SK-N-SH (cell line): ENCODE results near the gene KCNA5. TPM values are rescaled to one million over a fixed set of nuclear protein-coding genes. Genes with fewer than 3 reads are reported as not detected.
A peak's percentile ranks its signal among the peaks of the same experiment; 100 is the strongest.

Experiments used
- CTCF ChIA-PET: fragments of 300-600, 350-600 bp; formaldehyde crosslinking; extraction: SDS; loops from one replicate; lab custom pipeline; 2021; lab: Yijun Ruan, JAX
- POLR2A ChIA-PET: fragments of 350-600 bp; sonication (Branson Sonifier 250); formaldehyde crosslinking; extraction: SDS; loops from one replicate; lab custom pipeline; 2020; ENCODE audit warnings: antibody characterized with exemption, inconsistent platforms; lab: Yijun Ruan, JAX
- DNase-seq: peaks from one replicate; pipeline ENCODE4 v3.0.0; 2012
- H2AFZ ChIP-seq: fragments of 200-600 bp; sonication (generic); 2 replicates; pipeline ENCODE4 v1.8.1; 2016; ENCODE audit warnings: antibody characterized with exemption, mild to moderate bottlenecking, low read depth
- H3F3A ChIP-seq: fragments of 200-600 bp; sonication (generic); replicated peaks from 2 replicates; pipeline ENCODE3; 2016; ENCODE audit warnings: antibody characterized with exemption, mild to moderate bottlenecking; ENCODE audit not compliant: insufficient read depth
- H3K27ac ChIP-seq, 2 experiments: fragments of 200-500 bp in 1 of 2; fragments of 200-600 bp in 1 of 2; sonication (Bioruptor generic) in 1 of 2; sonication (generic), shearing (Covaris generic) in 1 of 2; 2 replicates each; pipeline versions ENCODE4 v1.5.1 to v1.6.1; 2014 to 2016; ENCODE audit warnings: low read depth in 2 of 2, inconsistent platforms in 1 of 2, low read length in 1 of 2, mild to moderate bottlenecking in 1 of 2, mixed read lengths in 1 of 2
- H3K27me3 ChIP-seq: fragments of 200-600 bp; sonication (generic), shearing (Covaris generic); 2 replicates; pipeline ENCODE4 v1.6.1; 2016; ENCODE audit warnings: mixed run types; ENCODE audit not compliant: insufficient read depth
- H3K36me3 ChIP-seq, 2 experiments: fragments of 200-500 bp in 1 of 2; fragments of 200-600 bp in 1 of 2; sonication (Bioruptor generic) in 1 of 2; sonication (generic) in 1 of 2; replicated peaks in 1 of 2; 2 replicates each; pipeline versions ENCODE3 to v1.5.1; 2014 to 2016; ENCODE audit warnings: low read length in 1 of 2, mild to moderate bottlenecking in 1 of 2; ENCODE audit not compliant: insufficient read depth in 2 of 2, control insufficient read depth in 1 of 2
- H3K4me1 ChIP-seq, 2 experiments: fragments of 200-500 bp in 1 of 2; fragments of 200-600 bp in 1 of 2; sonication (Bioruptor generic) in 1 of 2; sonication (generic), shearing (Covaris generic) in 1 of 2; 2 replicates each; pipeline versions ENCODE4 v1.5.1 to v1.6.1; 2014 to 2016; ENCODE audit warnings: low read depth in 1 of 2, low read length in 1 of 2, mixed run types in 1 of 2; ENCODE audit not compliant: insufficient read depth in 2 of 2, control insufficient read depth in 1 of 2
- H3K4me2 ChIP-seq: fragments of 200-600 bp; sonication (generic), shearing (Covaris generic); 2 replicates; pipeline ENCODE4 v1.6.1; 2017; ENCODE audit warnings: mixed run types
- H3K4me3 ChIP-seq, 2 experiments: fragments of 200-500 bp in 1 of 2; fragments of 200-600 bp in 1 of 2; sonication (Bioruptor generic) in 1 of 2; sonication (generic), shearing (Covaris generic) in 1 of 2; 2 replicates each; pipeline versions ENCODE4 v1.5.1 to v1.8.1; 2014 to 2016; ENCODE audit warnings: low read depth in 2 of 2, inconsistent platforms in 1 of 2, low read length in 1 of 2, mild to moderate bottlenecking in 1 of 2, mixed read lengths in 1 of 2, moderate library complexity in 1 of 2
- H3K79me2 ChIP-seq: fragments of 200-600 bp; sonication (generic); 2 replicates; pipeline ENCODE4 v1.8.1; 2017; ENCODE audit warnings: mild to moderate bottlenecking; ENCODE audit not compliant: insufficient read depth
- H3K9ac ChIP-seq: fragments of 200-600 bp; sonication (generic); 2 replicates; pipeline ENCODE4 v1.6.1; 2017; ENCODE audit warnings: mixed run types
- H3K9me2 ChIP-seq: fragments of 200-600 bp; sonication (generic); 2 replicates; pipeline ENCODE4 v1.6.1; 2017; ENCODE audit warnings: mixed run types
- H3K9me3 ChIP-seq: fragments of 200-600 bp; sonication (generic); 2 replicates; pipeline ENCODE4 v1.6.1; 2017; ENCODE audit warnings: mixed run types, mild to moderate bottlenecking, moderate library complexity
- H4K20me1 ChIP-seq: fragments of 200-600 bp; sonication (generic); 2 replicates; pipeline ENCODE4 v1.6.1; 2017; ENCODE audit warnings: mild to moderate bottlenecking, mixed run types; ENCODE audit not compliant: insufficient read depth
- CHD2 ChIP-seq: fragments of 150-350 bp; IDR thresholded peaks from 2 replicates; pipeline ENCODE4 v1.6.1; 2018; ENCODE audit warnings: low read length; ENCODE audit not compliant: partially characterized antibody
- ELF1 ChIP-seq: IDR thresholded peaks from 2 replicates; pipeline ENCODE4 v1.4.0; 2012
- EZH2phosphoT487 ChIP-seq: fragments of 200-600 bp; sonication (generic); IDR thresholded peaks from 2 replicates; pipeline ENCODE4 v1.6.1; 2017; ENCODE audit warnings: low read depth, mixed run types, mild to moderate bottlenecking, antibody characterized with exemption, moderate library complexity, borderline replicate concordance
- FOSL2 ChIP-seq: IDR thresholded peaks from 2 replicates; pipeline ENCODE4 v1.4.0; 2012; ENCODE audit warnings: low read depth, mild to moderate bottlenecking, moderate library complexity, borderline replicate concordance
- GABPA ChIP-seq: IDR thresholded peaks from 2 replicates; pipeline ENCODE4 v1.4.0; 2012; ENCODE audit warnings: low read depth, mild to moderate bottlenecking
- GATA2 ChIP-seq: sonication (generic); formaldehyde crosslinking; IDR thresholded peaks from 2 replicates; pipeline ENCODE4 v1.5.0; 2020; ENCODE audit warnings: mild to moderate bottlenecking, missing genetic modification reagents
- JUND ChIP-seq: IDR thresholded peaks from 2 replicates; pipeline ENCODE4 v1.4.0; 2012
- MEF2A ChIP-seq: IDR thresholded peaks from 2 replicates; pipeline ENCODE4 v1.4.0; 2012; ENCODE audit warnings: low read depth, borderline replicate concordance
- MXI1 ChIP-seq: IDR thresholded peaks from 2 replicates; pipeline ENCODE4 v1.6.1; 2012; ENCODE audit warnings: mild to moderate bottlenecking, low read depth, low read length, improper control_type of control experiment
- NFIC ChIP-seq: IDR thresholded peaks from 2 replicates; pipeline ENCODE4 v1.4.0; 2012; ENCODE audit warnings: borderline replicate concordance
- NRF1 ChIP-seq: IDR thresholded peaks from 2 replicates; pipeline ENCODE4 v1.6.1; 2012; ENCODE audit warnings: low read depth, mild to moderate bottlenecking, low read length
- RCOR1 ChIP-seq: fragments of 150-350 bp; IDR thresholded peaks from 2 replicates; pipeline ENCODE4 v1.6.1; 2017; ENCODE audit warnings: antibody characterized with exemption, low read length
- RFX5 ChIP-seq: IDR thresholded peaks from 2 replicates; pipeline ENCODE4 v1.6.1; 2012; ENCODE audit warnings: mild to moderate bottlenecking, improper control_type of control experiment, low read length
- RXRA ChIP-seq: IDR thresholded peaks from 2 replicates; pipeline ENCODE4 v1.4.0; 2012; ENCODE audit warnings: low read depth, mild to moderate bottlenecking, borderline replicate concordance
- SMC3 ChIP-seq: IDR thresholded peaks from 2 replicates; pipeline ENCODE4 v1.6.1; 2012; ENCODE audit warnings: low read depth, low read length, improper control_type of control experiment
- TAF1 ChIP-seq: IDR thresholded peaks from 2 replicates; pipeline ENCODE4 v1.6.1; 2012; ENCODE audit warnings: low read depth, mild to moderate bottlenecking, low read length, moderate library complexity, borderline replicate concordance
- TCF12 ChIP-seq: IDR thresholded peaks from 2 replicates; pipeline ENCODE4 v1.4.0; 2012
- TEAD4 ChIP-seq: IDR thresholded peaks from 2 replicates; pipeline ENCODE4 v1.4.0; 2012; ENCODE audit warnings: mild to moderate bottlenecking, borderline replicate concordance; ENCODE audit not compliant: insufficient read depth
- WGBS: methylation state at CpG from one replicate; pipeline ENCODE4 v1.1.6; 2017; ENCODE audit warnings: low lambda C conversion rate; 5-methylcytosine and 5-hydroxymethylcytosine counted together
- polyA plus RNA-seq, 3 experiments: library from polyadenylated mRNA; depleted of rRNA; stranded (reverse); fragments of >200 nt; gene quantifications; 2 replicates each; pipeline ENCODE4 v1.2.3, GENCODE V29; 2012
- TF ChIP-seq, protein P1 (sequence below): IDR thresholded peaks from 2 replicates; pipeline ENCODE4; 2012
- TF ChIP-seq, protein P2 (sequence below): fragments of 150-350 bp; IDR thresholded peaks from 2 replicates; pipeline ENCODE4 v1.6.1; 2016; ENCODE audit warnings: mild to moderate bottlenecking, low read depth, low read length
- TF ChIP-seq, protein P3 (sequence below): fragments of 150-350 bp; IDR thresholded peaks from 2 replicates; pipeline ENCODE4 v1.6.1; 2017; ENCODE audit warnings: antibody characterized with exemption, low read length, low read depth, borderline replicate concordance
- TF ChIP-seq, protein P4 (sequence below): IDR thresholded peaks from 2 replicates; pipeline ENCODE4 v1.4.0; 2012; ENCODE audit warnings: low read depth, borderline replicate concordance

KCNA5 gene
- polyA plus RNA-seq, 1 of the 3 experiments (the other 2 are of a cell fraction) = not detected

DNA sequence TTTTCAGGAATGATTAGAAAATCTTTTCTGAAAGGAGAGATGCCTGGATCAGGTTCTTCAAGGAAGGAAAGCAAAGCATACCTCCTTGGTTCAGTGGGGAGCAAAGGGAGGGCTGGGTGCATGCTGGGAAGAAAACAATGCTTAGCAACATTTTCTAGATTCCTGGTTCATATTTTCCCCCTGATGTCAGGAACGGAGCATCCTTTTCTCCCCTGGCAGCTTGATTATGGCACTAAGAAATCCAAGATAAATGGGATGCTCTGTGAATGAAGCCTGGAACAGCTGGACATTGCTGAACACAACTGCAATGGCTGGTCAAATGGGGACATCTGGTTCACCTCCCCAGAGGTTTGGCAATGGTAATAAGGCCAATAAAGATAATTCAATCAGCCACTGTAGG, 50.9 kb downstream of the KCNA5 start:
- Histone ChIP-seq H3K9me2 (no peaks in the 10 kb centered on the region), H3K9me3 (no peaks in the 10 kb centered on the region), H3K4me2 (no peak overlapping the region), H3K4me3 (no peak overlapping the region), H3K27ac (no peak overlapping the region), H3F3A (peaks cover 5% of the 10 kb centered on the region), H2AFZ (no peak overlapping the region), H4K20me1 (no peaks in the 10 kb centered on the region), H3K27me3 (no peaks in the 10 kb centered on the region), H3K4me1 (peaks cover 0 to 11% of the 10 kb centered on the region in 2 experiments; a peak in 1 of 4 replicates), H3K9ac (no peak overlapping the region), H3K36me3 (no peaks in the 10 kb centered on the region), H3K79me2 (no peaks in the 10 kb centered on the region)
- TF ChIP-seq TCF12 (0 out of 2 replicates have a peak, but pooled peaks have one; percentile 7), MXI1 (no peak), MEF2A (no peak), FOSL2 (no peak; the same call in 1 of the 2 replicates), TEAD4 (0 out of 2 replicates have a peak, but pooled peaks have one; percentile 40), RCOR1 (no peak), JUND (no peak), EZH2phosphoT487 (no peak), SMC3 (no peak), NFIC (no peak), NRF1 (no peak), TAF1 (no peak), GABPA (no peak)
- TF ChIP-seq, protein P1, sequence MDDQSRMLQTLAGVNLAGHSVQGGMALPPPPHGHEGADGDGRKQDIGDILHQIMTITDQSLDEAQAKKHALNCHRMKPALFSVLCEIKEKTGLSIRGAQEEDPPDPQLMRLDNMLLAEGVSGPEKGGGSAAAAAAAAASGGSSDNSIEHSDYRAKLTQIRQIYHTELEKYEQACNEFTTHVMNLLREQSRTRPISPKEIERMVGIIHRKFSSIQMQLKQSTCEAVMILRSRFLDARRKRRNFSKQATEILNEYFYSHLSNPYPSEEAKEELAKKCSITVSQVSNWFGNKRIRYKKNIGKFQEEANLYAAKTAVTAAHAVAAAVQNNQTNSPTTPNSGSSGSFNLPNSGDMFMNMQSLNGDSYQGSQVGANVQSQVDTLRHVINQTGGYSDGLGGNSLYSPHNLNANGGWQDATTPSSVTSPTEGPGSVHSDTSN = peak; percentile 32
- TF ChIP-seq, protein P2, sequence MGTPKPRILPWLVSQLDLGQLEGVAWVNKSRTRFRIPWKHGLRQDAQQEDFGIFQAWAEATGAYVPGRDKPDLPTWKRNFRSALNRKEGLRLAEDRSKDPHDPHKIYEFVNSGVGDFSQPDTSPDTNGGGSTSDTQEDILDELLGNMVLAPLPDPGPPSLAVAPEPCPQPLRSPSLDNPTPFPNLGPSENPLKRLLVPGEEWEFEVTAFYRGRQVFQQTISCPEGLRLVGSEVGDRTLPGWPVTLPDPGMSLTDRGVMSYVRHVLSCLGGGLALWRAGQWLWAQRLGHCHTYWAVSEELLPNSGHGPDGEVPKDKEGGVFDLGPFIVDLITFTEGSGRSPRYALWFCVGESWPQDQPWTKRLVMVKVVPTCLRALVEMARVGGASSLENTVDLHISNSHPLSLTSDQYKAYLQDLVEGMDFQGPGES = no peak
- TF ChIP-seq, protein P3, sequence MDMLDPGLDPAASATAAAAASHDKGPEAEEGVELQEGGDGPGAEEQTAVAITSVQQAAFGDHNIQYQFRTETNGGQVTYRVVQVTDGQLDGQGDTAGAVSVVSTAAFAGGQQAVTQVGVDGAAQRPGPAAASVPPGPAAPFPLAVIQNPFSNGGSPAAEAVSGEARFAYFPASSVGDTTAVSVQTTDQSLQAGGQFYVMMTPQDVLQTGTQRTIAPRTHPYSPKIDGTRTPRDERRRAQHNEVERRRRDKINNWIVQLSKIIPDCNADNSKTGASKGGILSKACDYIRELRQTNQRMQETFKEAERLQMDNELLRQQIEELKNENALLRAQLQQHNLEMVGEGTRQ = no peak
- ChIA-PET CTCF (interaction anchor here (0.7 to 2.2 kb wide), 5 partner anchors 9 to 348 kb away, joined by 3 to 9 read pairs (median 3); no protein-coding TSS in a partner anchor), POLR2A (no interaction called here)
- WGBS = 0% methylated on average over 1 of the region's 1 CpG
- no peak for DNase-seq

DNA sequence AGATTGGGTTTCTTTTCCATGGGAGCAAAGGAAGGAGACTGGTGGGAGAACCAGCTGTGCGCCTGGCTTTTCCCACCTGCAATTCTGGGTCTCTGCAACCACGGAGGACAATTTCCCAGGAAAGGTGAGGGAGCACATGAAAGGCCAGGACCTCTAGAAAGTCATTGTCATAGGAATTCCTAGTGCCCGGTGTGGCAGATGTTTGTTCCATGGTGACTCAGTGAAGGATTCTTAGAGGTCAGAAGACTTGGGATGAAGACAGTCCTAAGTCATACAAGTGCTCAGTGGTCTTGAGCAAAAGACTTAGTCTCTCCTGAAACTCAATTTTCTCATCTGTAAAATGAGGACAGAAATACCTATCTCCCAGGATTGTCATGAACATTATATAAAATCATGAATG, 51.3 kb downstream of the KCNA5 start:
- H3K27me3 ChIP-seq = no peaks in the 10 kb centered on the region
- H3K9me3 ChIP-seq = no peaks in the 10 kb centered on the region
- no peak overlapping the region for H3K27ac ChIP-seq
- peaks cover under 1% of the 10 kb centered on the region for H3F3A ChIP-seq
- H4K20me1 ChIP-seq = no peaks in the 10 kb centered on the region
- DNase-seq = no peak
- no peak overlapping the region for H3K4me3 ChIP-seq
- ChIA-PET CTCF (interaction anchor here (2.2 kb wide), 1 partner anchor 237 kb away, joined by 9 read pairs; no protein-coding TSS in a partner anchor), POLR2A (no interaction called here)
- H3K36me3 ChIP-seq = no peaks in the 10 kb centered on the region
- H3K79me2 ChIP-seq = no peaks in the 10 kb centered on the region
- no peak overlapping the region for H3K9ac ChIP-seq
- no peak overlapping the region for H2AFZ ChIP-seq
- peaks cover 0 to 7% of the 10 kb centered on the region in 2 experiments; a peak in 1 of 4 replicates for H3K4me1 ChIP-seq
- 12% methylated on average over 3 of the region's 3 CpGs for WGBS
- no peak overlapping the region for H3K4me2 ChIP-seq
- no peaks in the 10 kb centered on the region for H3K9me2 ChIP-seq
- TF ChIP-seq, protein P2 = no peak
- TF ChIP-seq CHD2 (no peak), ELF1 (no peak), MXI1 (no peak), GATA2 (CRISPR knock-in tag) (no peak), RCOR1 (no peak), RXRA (no peak), RFX5 (no peak)
- TF ChIP-seq, protein P4, sequence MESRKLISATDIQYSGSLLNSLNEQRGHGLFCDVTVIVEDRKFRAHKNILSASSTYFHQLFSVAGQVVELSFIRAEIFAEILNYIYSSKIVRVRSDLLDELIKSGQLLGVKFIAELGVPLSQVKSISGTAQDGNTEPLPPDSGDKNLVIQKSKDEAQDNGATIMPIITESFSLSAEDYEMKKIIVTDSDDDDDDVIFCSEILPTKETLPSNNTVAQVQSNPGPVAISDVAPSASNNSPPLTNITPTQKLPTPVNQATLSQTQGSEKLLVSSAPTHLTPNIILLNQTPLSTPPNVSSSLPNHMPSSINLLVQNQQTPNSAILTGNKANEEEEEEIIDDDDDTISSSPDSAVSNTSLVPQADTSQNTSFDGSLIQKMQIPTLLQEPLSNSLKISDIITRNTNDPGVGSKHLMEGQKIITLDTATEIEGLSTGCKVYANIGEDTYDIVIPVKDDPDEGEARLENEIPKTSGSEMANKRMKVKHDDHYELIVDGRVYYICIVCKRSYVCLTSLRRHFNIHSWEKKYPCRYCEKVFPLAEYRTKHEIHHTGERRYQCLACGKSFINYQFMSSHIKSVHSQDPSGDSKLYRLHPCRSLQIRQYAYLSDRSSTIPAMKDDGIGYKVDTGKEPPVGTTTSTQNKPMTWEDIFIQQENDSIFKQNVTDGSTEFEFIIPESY = no peak
- TF ChIP-seq, protein P3 = no peak
